ENCODE measurements around the gene PPM1L. TPM values are rescaled to one million over a fixed set of nuclear protein-coding genes. Genes with fewer than 3 reads are reported as not detected.
"Not testable (repeated sequence)": the region's sequence is repeated elsewhere in the genome, so short reads cannot be mapped to it uniquely, and the experiment has no call there.

The PPM1L gene
- total RNA-seq, result 14.2 TPM

DNA sequence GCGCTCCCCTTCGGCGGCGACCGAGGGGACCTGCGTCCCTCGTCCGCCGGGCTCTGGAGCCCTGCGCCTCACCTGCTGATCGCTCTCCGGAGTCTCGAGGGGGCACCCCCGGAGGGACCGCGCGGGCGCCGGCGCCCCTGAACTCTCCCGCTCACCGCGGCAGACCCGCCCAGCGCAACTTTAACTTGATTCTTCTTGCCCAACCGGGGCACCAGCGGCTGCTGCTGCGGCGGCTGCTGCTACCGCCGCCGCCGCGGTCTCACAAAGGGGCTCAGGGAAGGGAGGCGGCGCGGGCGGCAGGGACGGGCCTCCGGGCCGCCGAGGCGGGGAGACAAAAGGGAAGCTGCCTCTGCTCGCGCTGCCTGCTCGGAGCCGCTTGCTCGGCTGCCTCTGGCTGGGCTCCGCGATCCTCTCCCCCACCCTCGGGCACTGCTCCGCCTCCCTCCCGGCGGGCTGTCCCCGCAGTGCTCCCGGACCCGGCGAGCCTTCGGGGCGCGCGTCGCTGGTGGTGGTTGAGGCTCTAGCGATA is at the start of gene PPM1L:
Gene PPM1L, plus strand, starts transcription at position 456 of the 529 bp plus-strand sequence.
- Histone ChIP-seq H3K4me1 (peaks cover 34% of the 10 kb centered on the region), H3K36me3 (no peaks in the 10 kb centered on the region), H3K27me3 (no peaks in the 10 kb centered on the region), H3K9me3 (no peaks in the 10 kb centered on the region), H3K4me3 (peak within 1 kb of the TSS; percentile 85), H3K27ac (peak within 1 kb of the TSS; percentile 98)
- intact Hi-C loops (cut with DNase I), result loop anchor here (10.0 kb wide), 1 partner anchor 191 kb away; the partner anchor contains the start of gene KPNA4
- TF ChIP-seq, protein P1, sequence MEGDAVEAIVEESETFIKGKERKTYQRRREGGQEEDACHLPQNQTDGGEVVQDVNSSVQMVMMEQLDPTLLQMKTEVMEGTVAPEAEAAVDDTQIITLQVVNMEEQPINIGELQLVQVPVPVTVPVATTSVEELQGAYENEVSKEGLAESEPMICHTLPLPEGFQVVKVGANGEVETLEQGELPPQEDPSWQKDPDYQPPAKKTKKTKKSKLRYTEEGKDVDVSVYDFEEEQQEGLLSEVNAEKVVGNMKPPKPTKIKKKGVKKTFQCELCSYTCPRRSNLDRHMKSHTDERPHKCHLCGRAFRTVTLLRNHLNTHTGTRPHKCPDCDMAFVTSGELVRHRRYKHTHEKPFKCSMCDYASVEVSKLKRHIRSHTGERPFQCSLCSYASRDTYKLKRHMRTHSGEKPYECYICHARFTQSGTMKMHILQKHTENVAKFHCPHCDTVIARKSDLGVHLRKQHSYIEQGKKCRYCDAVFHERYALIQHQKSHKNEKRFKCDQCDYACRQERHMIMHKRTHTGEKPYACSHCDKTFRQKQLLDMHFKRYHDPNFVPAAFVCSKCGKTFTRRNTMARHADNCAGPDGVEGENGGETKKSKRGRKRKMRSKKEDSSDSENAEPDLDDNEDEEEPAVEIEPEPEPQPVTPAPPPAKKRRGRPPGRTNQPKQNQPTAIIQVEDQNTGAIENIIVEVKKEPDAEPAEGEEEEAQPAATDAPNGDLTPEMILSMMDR (IDR thresholded peaks at IDR 0.05), result no peak
- peak in 1 of 2 donors; percentile 25 for TF ChIP-seq POLR2AphosphoS5 (IDR thresholded peaks at IDR 0.05; ENCODE audit: insufficient read depth in 1 of 2, low read depth in 1 of 2)
- no peak for DNase-seq (ENCODE audit: extremely low spot score in 2 of 2)

DNA sequence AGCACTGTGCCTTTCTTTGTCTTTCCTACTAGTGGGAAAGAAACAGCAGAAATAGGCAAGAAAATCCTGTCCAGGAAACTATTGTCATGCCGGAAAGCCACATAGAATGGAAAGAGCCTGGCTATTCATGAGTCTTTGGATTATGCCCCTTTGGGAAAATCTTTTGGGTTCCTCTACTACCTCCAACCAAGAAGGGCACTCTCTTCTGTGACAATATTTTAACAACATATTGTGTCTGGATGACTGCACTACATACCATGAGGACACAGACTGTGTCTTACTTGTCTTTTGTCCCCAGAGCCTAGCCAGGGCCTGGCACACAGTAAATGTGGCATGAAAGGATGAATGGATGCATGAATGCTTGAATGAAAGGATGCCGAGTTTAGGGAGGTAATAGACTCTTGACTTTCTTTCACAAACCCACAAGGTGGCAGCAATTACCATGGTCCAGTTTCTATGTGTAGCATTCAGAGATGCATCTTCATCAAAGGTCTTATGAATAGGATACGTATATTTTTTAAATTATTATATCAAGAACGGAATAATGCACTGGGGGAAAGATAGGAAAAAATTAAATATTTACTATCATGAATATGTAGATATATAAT is 48.7 kb upstream of the PPM1L start:
- Histone ChIP-seq H3K4me3 (no peak overlapping the region), H3K4me1 (no peaks in the 10 kb centered on the region), H3K27ac (no peak overlapping the region), H3K27me3 (no peaks in the 10 kb centered on the region), H3K36me3 (no peaks in the 10 kb centered on the region), H3K9me3 (no peaks in the 10 kb centered on the region)
- no peak for TF ChIP-seq POLR2AphosphoS5 (IDR thresholded peaks at IDR 0.05; ENCODE audit: insufficient read depth in 1 of 2, low read depth in 1 of 2)
- TF ChIP-seq, protein P1 (IDR thresholded peaks at IDR 0.05), result peak; percentile 16 to 63 (median 22)
- DNase-seq (ENCODE audit: extremely low spot score in 2 of 2), result no peak
- intact Hi-C loops (cut with DNase I), result no loop called here

DNA sequence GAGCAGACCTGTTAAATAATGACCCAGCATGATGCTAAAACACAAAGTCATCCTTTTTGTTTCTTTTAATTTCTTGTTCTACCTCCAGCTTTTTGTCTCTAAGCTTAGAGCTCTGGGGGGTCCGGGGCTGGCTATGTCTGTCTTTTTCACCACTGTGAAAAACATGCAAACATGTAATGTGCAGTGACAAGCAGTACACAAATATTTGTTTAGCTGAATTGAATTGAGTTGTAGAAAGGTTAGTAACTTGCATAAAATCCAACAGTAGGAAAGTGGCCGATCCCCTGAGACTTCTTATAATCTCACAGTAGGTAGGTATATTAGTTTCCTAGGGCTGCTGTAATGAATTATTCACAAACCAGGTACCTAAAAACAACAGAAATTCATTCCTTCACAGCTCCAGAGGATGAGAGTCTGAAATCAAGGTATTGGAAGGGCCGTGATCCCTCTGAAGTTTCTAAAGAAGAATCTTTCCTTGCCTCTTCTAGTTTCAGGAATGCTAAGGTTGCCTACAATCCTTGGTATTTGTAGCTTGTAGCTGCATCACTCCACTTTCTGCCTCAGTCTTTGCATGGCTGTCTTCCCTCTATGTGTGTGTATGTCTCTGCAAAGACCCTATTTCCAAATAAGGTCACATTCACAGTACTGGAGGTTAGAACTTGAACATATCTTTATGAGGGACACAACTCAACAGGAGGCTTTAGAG is 46.4 kb upstream of the PPM1L start:
- no peaks in the 10 kb centered on the region for H3K9me3 ChIP-seq
- TF ChIP-seq, protein P1 (IDR thresholded peaks at IDR 0.05), result no peak
- no peak for TF ChIP-seq POLR2A (IDR thresholded peaks at IDR 0.05)
- no peak for TF ChIP-seq POLR2AphosphoS5 (IDR thresholded peaks at IDR 0.05; ENCODE audit: insufficient read depth in 1 of 2, low read depth in 1 of 2)
- DNase-seq (ENCODE audit: extremely low spot score in 2 of 2), result no peak
- no peaks in the 10 kb centered on the region for H3K36me3 ChIP-seq
- intact Hi-C loops (cut with DNase I), result no loop called here
- no peaks in the 10 kb centered on the region for H3K27me3 ChIP-seq
- no peak overlapping the region for H3K4me3 ChIP-seq
- no peaks in the 10 kb centered on the region for H3K4me1 ChIP-seq
- H3K27ac ChIP-seq, result no peak overlapping the region

DNA sequence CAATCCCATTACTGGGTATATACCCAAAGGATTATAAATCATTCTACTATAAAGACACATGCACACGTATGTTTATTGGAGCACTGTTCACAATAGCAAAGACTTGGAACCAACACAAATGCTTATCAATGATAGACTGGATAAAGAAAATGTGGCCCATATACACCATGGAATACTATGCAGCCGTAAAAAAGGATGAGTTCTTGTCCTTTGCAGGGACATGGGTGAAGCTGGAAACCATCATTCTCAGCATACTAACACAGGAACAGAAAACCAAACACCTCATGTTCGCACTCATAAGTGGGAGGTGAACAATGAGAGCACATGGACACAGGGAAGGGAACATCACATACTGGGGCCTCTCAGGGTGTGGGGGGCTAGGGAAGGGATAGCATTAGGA is 42.9 kb upstream of the PPM1L start:
- intact Hi-C loops (cut with DNase I); H3K27me3 ChIP-seq; H3K4me1 ChIP-seq; DNase-seq (ENCODE audit: extremely low spot score in 2 of 2); H3K27ac ChIP-seq; H3K9me3 ChIP-seq; H3K36me3 ChIP-seq; H3K4me3 ChIP-seq: not testable (repeated sequence)

DNA sequence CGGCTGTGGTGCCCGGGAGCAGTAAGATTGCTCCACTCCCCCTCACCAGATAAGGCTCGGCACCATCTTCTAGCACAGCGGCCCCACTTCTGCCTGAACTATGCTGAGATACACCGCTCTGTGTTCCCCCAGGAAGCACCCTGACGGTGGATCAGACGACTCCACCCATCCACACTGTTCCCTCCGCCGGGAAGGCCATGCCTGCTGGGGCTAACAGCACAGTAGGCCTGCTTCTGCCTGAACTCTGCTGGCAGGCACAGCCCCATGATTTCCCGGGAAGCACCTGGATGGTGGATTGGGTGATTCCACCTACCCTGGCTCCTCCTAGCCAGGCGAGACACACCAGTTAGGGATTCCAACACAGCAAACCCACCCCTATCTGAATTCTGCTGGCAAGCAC is 36.3 kb upstream of the PPM1L start:
- H3K9me3 ChIP-seq, result no peaks in the 10 kb centered on the region
- H3K36me3 ChIP-seq, result no peaks in the 10 kb centered on the region
- H3K4me1 ChIP-seq, result no peaks in the 10 kb centered on the region
- intact Hi-C loops (cut with DNase I), result no loop called here
- no peak for DNase-seq (ENCODE audit: extremely low spot score in 2 of 2)
- no peak overlapping the region for H3K4me3 ChIP-seq
- no peaks in the 10 kb centered on the region for H3K27me3 ChIP-seq
- TF ChIP-seq POLR2AphosphoS5 (IDR thresholded peaks at IDR 0.05; ENCODE audit: insufficient read depth in 1 of 2, low read depth in 1 of 2), result no peak
- no peak for TF ChIP-seq POLR2A (IDR thresholded peaks at IDR 0.05)
- TF ChIP-seq, protein P1 (IDR thresholded peaks at IDR 0.05), result no peak
- H3K27ac ChIP-seq, result no peak overlapping the region

Measured in vagina (tissue), 2 donors.